Activated gamma-delta T cell (primary cell): ENCODE results near the gene SSTR5.

Source experiments
- DNase-seq: peaks from one replicate; lab custom pipeline; 2025; lab: John Stamatoyannopoulos, UW

The SSTR5 gene

DNA sequence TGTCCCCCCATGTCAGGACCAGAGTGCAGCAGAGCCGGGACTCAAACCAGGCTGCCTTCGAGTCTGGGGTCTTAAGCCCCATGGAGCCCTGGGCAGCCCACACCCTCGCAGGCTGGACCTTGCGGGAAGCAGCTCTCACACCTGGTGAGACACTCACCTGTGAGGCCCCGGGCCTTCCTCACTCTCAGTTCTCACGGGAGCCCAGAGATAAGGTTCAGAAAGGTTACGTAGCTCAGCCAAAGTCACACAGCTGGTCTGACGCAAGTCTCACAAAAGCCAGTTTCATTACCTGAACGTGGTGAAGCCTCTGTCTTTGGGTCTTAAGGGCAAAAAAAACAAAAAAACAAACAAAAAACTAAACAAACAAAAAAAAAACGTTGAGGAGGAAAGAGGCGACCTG, 32.8 kb upstream of the SSTR5 start:
- no peak for DNase-seq

DNA sequence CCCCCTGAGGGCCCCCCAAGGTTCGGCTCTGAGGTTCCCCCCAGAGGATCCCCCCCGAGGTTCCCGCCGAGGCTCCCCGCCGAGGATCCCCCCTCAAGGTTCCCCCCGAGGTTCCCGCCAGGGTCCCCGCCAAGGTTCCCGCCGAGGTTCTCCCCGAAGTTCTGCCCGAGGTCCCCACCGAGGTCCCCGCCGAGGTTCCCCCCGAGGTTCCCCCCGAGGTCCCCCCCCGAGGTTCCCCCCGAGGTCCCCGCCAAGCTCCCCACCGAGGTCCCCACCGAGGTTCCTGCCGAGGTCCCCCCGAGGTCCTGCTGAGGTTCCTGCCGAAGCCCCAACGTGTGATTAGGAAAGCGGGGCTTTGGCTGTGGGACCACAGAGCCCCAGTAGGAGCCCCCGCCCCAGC, 32.2 kb upstream of the SSTR5 start:
- no peak for DNase-seq

DNA sequence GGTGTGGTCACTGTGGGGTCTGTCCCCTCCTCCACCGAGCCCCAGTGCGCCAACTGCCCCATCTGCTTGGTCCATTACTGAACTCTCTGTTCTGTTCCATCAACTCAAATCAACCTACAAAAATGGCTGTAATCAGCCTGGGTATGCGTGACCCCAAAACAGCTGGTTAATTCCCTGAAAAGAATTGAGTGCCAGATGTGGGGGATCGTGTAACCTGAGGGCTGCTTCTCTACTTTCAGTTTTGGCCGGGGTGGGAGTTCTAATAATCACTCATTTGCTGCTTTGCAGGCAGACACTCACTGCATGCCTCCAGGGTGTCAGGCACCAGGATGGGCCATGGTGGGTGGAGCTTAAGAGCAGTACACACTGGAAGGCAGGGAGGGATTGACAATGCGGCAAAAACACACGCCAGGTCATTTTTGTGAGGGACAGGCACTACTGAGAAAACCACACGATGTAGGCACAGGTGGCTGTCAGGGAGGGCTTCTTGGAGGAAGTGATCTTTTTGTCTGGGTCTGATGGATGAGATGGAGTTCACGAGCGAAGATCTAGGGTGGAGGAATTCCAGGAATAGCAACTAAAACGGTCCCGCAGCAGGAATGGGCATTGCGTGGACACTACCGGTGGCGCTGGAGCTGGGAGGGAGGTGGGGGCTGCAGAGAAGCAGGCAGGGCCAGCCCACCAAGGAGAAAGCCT, 30.4 kb upstream of the SSTR5 start:
- DNase-seq, result no peak

DNA sequence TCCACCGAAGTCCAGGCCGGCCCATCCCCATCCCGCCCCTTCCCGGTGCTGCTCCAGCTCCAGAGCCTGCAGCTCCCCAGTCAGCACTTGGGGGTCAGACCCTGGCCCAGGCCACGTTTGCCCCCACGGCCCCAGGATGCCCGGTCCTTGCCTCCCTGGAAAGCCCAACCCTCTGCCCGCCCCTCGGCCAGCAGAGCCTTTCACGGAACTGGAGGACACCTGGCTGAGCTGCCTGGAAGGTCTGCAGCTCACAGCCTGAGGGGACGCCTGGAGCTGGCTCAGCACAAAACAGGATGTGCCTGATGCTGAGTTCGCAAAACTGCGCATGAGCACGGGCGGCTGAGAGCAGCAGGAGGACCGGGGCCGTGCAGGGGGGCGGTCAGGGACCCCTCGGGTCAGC, 29.7 kb upstream of the SSTR5 start:
- DNase-seq, result no peak

GRCh38 chr16:1043881-1044451, 28.6 kb upstream of the SSTR5 start:
- no peak for DNase-seq

DNA sequence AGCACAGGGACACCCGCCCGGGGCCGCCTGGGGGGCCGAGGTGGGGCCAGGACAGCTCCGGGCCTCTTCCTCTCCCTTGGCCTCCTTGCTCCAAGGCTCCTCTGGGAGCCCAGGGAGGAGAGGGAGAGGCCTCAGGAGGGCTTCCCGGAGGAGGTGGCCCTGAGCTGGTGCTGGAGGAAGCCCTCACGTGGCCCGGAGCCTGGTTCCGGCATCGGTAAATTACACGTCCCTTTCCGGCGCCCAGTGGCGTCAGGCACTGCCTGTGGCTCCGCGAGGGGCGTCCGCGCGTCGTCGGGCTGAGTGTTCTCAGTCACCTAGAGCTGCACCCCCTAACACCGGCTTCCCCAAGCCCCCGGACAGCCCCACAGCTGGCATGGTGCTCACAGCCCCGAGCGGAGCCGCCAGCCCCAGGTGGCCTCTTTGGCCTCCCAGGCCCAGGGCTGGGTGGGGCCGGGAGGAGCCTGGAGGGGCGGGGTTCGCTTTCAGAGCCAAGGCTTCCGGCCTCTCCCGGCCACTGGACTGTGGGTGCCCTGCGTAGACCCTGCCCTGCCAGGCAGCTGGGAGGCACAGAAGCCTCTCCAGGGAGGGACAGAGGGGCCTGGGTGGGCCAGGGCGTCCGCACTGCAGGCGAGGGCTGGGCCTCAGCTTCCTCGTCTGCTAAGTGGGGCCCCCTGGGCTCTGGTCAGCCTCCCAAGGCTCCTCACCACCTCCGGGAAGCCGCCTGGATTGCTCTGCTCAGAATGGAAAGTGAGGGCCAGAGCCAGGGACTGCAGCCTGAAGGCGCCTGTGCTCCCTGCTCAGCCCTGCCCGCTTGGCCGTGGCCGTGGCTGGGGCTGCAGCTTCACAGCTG, 27.9 kb upstream of the SSTR5 start:
- no peak for DNase-seq

- DNase-seq, result no peak
Observed at GRCh38 chr16:1045310-1045992, 27.1 kb upstream of the SSTR5 start.

- DNase-seq, result no peak
Observed at GRCh38 chr16:1045993-1046911, 26.3 kb upstream of the SSTR5 start.

- DNase-seq, result no peak
Observed at GRCh38 chr16:1047123-1047522, 25.4 kb upstream of the SSTR5 start.

- no peak for DNase-seq
Observed at GRCh38 chr16:1047801-1048200, 24.7 kb upstream of the SSTR5 start.

- DNase-seq, result no peak
Observed at GRCh38 chr16:1048442-1049112, 24.0 kb upstream of the SSTR5 start.

GRCh38 chr16:1049113-1049975, 23.2 kb upstream of the SSTR5 start:
- no peak for DNase-seq

DNA sequence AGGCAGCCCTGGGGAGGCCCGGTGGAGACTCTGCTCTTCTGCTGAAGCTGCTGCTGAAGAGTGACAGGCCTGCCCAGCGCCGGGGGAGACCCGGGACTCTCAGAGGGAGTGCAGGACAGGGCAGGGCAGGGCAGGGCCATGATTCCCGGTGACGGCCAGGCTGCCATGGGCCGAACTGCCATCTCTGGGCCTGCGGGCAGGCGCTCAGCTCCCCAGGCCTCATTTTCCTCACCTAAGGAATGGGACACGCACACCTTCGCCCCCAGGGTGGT, 22.6 kb upstream of the SSTR5 start:
- no peak for DNase-seq

GRCh38 chr16:1050516-1050915, 22.0 kb upstream of the SSTR5 start:
- DNase-seq, result no peak

DNA sequence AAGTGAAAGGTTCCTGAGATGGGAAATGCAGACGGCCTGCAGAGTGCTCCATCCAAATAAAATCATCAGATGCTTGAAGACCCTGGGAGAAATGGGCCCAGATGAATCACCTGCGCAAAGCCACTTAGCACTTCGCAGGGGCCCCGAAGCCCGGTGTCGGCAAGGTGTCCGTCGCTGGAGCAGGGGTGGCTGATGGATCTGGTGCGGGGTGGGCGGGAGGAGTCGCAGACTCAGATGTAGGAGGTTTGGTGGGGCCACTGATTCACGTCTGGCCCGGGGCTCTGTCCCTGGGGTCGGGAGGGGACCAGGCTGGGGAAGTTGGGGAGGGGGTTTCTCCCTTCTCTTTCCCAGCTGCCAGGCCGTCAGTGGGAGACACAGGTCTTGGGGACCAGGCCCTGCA, 21.6 kb upstream of the SSTR5 start:
- DNase-seq, result no peak

DNA sequence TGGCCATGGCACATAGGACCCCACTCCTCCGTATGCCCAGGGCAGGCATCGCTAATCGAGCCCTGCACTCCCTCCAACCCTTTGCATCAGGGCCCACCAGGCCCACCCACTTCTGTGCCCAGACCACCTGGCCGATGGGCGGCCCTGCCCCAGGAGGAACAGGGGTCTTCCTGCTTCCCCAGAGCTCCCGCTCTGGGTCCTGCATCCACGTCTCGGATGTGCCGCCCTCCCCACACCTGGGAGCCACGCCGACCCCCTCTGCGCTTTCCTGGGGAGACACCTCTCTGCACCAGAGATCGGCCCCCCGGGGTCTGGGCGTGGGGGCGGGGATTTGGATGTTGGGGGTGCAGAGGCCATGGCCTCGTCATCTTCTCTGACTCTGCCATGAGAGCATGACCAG, 21.1 kb upstream of the SSTR5 start:
- DNase-seq, result no peak

DNA sequence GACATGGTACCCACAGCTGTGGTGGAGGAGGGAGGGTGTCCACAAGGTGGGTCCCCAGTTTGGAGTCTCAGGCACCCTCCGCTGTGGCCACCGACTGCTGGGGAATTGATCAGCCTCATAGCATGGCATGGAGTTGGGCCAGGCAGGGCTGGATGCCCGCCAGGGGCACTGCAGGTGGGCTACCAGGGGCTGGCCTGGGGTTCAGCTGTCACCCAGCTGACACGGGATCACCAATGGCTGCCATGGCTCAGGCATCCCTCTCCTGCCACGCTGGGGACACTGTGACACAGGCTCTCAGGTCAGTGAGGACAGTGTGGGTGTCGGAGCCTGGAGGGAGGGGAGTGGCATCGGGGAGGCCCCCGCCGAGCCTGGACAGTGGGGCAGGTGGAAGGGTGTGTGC, 19.8 kb upstream of the SSTR5 start:
- no peak for DNase-seq

DNA sequence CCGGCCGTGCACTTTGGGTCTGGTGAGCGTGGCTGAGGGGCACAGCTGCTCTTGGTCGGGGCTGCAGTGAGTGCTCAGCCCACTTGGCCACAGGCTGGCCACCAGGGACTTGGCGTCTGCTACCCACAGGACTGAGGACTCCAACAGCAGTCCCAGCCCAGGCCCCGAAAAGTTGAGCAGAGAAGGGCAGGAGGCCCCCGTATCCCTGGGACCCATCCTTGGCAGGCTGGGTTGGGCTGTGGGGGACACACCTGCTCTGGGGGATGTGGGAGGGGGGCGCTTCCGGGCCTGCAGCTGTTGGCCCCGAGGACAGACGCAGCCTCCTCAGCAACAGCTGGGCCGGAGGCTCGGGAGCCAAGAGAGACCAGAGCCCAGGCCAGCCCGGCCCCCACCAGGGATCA, 19.4 kb upstream of the SSTR5 start:
- no peak for DNase-seq

DNA sequence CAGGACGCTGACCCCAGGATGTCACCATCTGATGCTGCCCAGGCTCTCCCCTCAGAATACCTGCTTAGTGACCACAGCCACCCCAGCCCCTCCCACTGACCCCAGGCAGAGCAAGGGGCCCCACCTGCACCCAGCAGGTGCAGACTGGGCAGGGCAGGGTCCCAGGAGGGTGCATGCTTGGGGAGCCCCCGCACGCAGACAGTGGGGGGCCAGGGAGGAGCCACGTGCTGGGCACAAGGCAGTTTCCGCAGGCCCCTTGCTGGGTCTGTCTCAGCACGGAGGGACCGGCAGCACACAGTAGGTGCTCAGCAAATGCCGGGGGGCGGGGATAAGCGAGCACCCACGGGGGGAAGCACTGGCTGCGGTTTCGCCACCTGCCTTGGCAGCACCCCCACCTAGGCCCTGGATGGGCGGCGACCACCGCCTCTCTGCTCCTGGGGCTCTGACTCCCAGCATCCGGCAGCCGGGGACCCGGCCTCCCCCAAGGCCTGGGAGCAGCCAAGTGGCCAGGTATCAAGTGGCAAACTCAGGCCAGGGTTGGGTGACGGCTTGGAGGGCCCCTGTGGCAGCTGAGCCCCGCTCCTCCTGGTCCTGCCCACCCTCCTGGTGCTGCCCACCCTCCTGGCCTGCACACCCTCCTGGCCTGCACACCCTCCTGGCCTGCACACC, 18.7 kb upstream of the SSTR5 start:
- DNase-seq, result no peak
